Aorta (tissue), 5 donors: ENCODE results near the gene GAGE12J. TPM values are rescaled to one million over a fixed set of nuclear protein-coding genes. Genes with fewer than 3 reads are reported as not detected.
"Not testable (repeated sequence)": the region's sequence is repeated elsewhere in the genome, so short reads cannot be mapped to it uniquely, and the experiment has no call there.

Source experiments
- ATAC-seq: fragments of 200-7000 bp; cut with Tn5 transposase; one replicate; pipeline ENCODE4 v1.9.1; 2022; ENCODE audit warnings: moderate library complexity; ENCODE audit not compliant: low FRiP score
- DNase-seq, 2 donors: peaks; one replicate each; pipeline ENCODE4 v3.0.0-alpha.2; 2020
- H3K27ac ChIP-seq, 2 donors: one replicate each; pipeline ENCODE4 v1.5.1; 2013; ENCODE audit warnings: low read length in 2 of 2, mild to moderate bottlenecking in 2 of 2, moderate library complexity in 2 of 2, control low read depth in 1 of 2, inconsistent platforms in 1 of 2, low read depth in 1 of 2
- H3K27me3 ChIP-seq, 2 donors: one replicate each; pipeline ENCODE4 v1.6.1; 2013; ENCODE audit warnings: control low read depth in 1 of 2, low read length in 1 of 2, mild to moderate bottlenecking in 1 of 2, moderate library complexity in 1 of 2; ENCODE audit not compliant: insufficient read depth in 2 of 2, control insufficient read depth in 1 of 2
- H3K36me3 ChIP-seq, 2 donors: one replicate each; pipeline ENCODE4 v1.6.1; 2013; ENCODE audit warnings: control low read depth in 1 of 2, low read length in 1 of 2, mild to moderate bottlenecking in 1 of 2; ENCODE audit not compliant: insufficient read depth in 2 of 2, control insufficient read depth in 1 of 2
- H3K4me1 ChIP-seq, 2 donors: one replicate each; pipeline ENCODE4 v1.6.1; 2013; ENCODE audit warnings: low read length in 2 of 2, control low read depth in 1 of 2, mild to moderate bottlenecking in 1 of 2, moderate library complexity in 1 of 2; ENCODE audit not compliant: insufficient read depth in 2 of 2, control insufficient read depth in 1 of 2
- H3K4me3 ChIP-seq, 2 donors: one replicate each; pipeline ENCODE4 v1.5.1; 2013; ENCODE audit warnings: low read length in 2 of 2, control low read depth in 1 of 2, mild to moderate bottlenecking in 1 of 2
- H3K9me3 ChIP-seq: one replicate; pipeline ENCODE4 v1.6.1; 2013; ENCODE audit warnings: mild to moderate bottlenecking, low read length; ENCODE audit not compliant: control insufficient read depth
- WGBS, 2 donors: extraction: QIAGEN DNeasy Blood & Tissue Kit; methylation state at CpG; one replicate each; pipeline ENCODE4 v1.1.7; 2013; 5-methylcytosine and 5-hydroxymethylcytosine counted together
- intact Hi-C, 2 donors: fragments of 100-400 bp; cut with DNase I; formaldehyde crosslinking; loops; one replicate each; pipeline versions ENCODE4 v1.14.2 to v1.15.0; 2022
- long read RNA-seq, 2 donors: library from polyadenylated mRNA; unstranded; transcript quantifications; one replicate each; pipeline ENCODE4 v2.0.0, GENCODE V29; 2020 to 2021
- polyA plus RNA-seq, 2 donors: library from polyadenylated mRNA; stranded (reverse); fragments of 200-250 nt; gene quantifications; one replicate each; pipeline ENCODE4 v1.2.3, GENCODE V29; 2013
- total RNA-seq, 2 donors: library from RNA; stranded (reverse); fragmentation: NEBNext Ultra II Directional; extraction: Animal tissue kit (Norgen Biotek cat#: 25700); gene quantifications; one replicate each; pipeline ENCODE4 v1.2.1, GENCODE V29; 2021
- donor health status: healthy with polysubstance abuse.
- donor health status: Bipolar disorder and iron deficiency.
- donor health status: DM: no; HTN: no; CAD: no.
- donor health status: DM: no; HTN: no; CAD: no.
- donor health status: DM: yes; HTN: yes; CAD: no.

GAGE12J gene, protein sequence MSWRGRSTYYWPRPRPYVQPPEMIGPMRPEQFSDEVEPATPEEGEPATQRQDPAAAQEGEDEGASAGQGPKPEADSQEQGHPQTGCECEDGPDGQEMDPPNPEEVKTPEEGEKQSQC
- total RNA-seq (not detected), polyA plus RNA-seq (not detected)
- long read RNA-seq, donor 1: 0 reads
- long read RNA-seq, donor 2: 0 reads

DNA sequence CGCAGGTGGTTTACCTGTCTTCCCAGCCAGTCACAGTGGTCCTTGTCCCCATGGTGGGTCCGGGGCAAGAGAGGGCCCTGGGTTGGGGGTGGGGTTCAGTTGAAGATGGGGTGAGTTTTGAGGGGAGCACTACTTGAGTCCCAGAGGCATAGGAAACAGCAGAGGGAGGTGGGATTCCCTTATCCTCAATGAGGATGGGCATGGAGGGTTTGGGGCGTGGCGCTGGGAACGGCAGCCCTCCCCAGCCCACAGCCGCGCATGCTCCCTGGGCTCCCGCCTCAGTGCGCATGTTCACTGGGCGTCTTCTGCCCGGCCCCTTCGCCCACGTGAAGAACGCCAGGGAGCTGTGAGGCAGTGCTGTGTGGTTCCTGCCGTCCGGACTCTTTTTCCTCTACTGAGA is at the start of gene GAGE12J:
GAGE12J (plus strand) TSS at position 301 of the 400 bp plus-strand sequence. CDS start 1,157 bp downstream, outside the sequence.
- H3K9me3 ChIP-seq, H3K36me3 ChIP-seq, H3K27me3 ChIP-seq, H3K4me1 ChIP-seq, H3K27ac ChIP-seq, intact Hi-C loops, DNase-seq, ATAC-seq, H3K4me3 ChIP-seq: not testable (repeated sequence)
- WGBS, 2 donors: no CpG with 5 or more reads among the region's 16 CpGs

DNA sequence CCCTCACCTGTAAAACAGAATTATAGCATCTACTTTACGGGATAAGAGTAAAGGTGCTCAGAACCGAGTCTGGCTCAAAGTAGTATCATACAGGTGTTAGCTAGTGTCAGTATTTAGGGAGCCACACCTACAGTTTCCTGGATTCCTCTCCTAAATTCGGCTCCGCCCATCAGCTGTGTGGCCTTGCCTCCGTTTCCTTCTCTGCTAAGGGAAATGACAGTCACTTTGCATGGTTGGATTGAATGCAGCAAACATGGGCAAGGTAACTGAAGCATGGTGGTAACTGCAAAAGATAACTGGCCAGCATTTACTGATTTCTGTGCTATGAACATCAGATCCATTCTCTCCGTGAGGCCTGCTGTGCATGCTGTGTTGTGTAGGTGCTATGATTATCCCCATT is 49.4 kb upstream of the GAGE12J start:
- peaks cover 0 to 2% of the 10 kb centered on the region in 2 donors for H3K4me1 ChIP-seq
- intact Hi-C loops: loop anchor here in 1 of 2 donors (5.0 kb wide), 1 partner anchor 80 kb away; no protein-coding TSS in a partner anchor
- peak; percentile 9 to 23 for DNase-seq
- H3K36me3 ChIP-seq: no peaks in the 10 kb centered on the region
- WGBS, 2 donors: 56 to 66% methylated on average over 6 of the region's 6 CpGs
- H3K27ac ChIP-seq: no peak overlapping the region
- H3K4me3 ChIP-seq: no peak overlapping the region
- no peak for ATAC-seq
- no peaks in the 10 kb centered on the region for H3K9me3 ChIP-seq
- no peaks in the 10 kb centered on the region for H3K27me3 ChIP-seq

DNA sequence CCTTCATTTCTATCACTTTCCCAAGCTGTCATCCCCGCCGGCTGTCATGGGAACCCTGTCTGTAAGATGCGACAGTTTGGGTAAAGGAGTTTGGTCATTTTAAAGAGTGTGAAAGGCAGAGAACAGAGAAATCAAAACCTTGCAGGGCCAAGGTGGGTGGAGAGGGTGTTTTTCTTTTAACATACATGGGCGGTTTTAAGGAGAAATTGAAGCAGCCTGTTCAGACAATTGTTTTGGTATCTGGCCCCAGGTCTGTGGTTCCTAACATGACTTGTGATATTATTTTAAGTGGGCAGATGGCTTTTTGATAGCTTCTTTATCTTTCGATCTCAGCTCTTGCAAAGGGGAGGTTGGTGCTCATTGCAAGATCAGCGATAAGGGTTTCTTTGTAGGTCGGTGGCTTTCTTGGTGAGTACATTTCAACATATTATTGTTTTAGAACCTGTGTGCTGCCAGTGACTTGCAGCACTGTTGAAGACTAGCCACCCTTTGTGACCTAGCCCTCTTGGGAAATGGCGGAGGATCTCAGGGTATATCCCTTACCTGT is 48.6 kb upstream of the GAGE12J start:
- H3K36me3 ChIP-seq: no peaks in the 10 kb centered on the region
- H3K4me3 ChIP-seq: no peak overlapping the region
- H3K4me1 ChIP-seq: peaks cover 0 to 2% of the 10 kb centered on the region in 2 donors
- intact Hi-C loops: loop anchor here in 1 of 2 donors (5.0 kb wide), 1 partner anchor 81 kb away; no protein-coding TSS in a partner anchor
- 81 to 84% methylated on average over 8 of the region's 8 CpGs for WGBS, 2 donors
- H3K9me3 ChIP-seq: no peaks in the 10 kb centered on the region
- H3K27me3 ChIP-seq: no peaks in the 10 kb centered on the region
- DNase-seq (peak; percentile 8 to 26), ATAC-seq (no peak)
- no peak overlapping the region for H3K27ac ChIP-seq

DNA sequence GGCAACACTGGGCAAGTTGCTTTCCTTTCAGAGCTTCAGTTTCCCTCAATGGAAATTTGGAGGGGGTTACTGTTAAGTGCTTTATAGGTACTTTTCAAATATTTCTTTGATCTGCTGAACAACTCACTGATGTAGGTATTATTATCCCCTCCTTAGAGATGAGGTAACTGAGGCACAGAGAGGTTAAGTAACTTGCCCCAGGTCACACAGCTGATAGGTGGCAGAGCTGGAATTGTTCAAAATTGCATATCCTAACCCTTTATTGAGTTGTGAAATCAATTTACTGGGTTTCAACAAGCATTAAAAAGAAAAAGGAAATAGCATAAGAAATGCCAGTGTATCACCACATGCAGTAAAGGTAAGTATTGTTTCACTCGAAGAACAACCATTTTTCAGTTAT is 45.6 kb upstream of the GAGE12J start:
- H3K4me3 ChIP-seq: no peak overlapping the region
- H3K27ac ChIP-seq: no peak overlapping the region
- no peaks in the 10 kb centered on the region for H3K36me3 ChIP-seq
- peaks cover 0 to 2% of the 10 kb centered on the region in 2 donors for H3K4me1 ChIP-seq
- H3K9me3 ChIP-seq: no peaks in the 10 kb centered on the region
- no peaks in the 10 kb centered on the region for H3K27me3 ChIP-seq
- DNase-seq: no peak
- intact Hi-C loops: no loop called here
- ATAC-seq: no peak
- 19 to 31% methylated on average over 1 of the region's 1 CpG for WGBS, 2 donors

DNA sequence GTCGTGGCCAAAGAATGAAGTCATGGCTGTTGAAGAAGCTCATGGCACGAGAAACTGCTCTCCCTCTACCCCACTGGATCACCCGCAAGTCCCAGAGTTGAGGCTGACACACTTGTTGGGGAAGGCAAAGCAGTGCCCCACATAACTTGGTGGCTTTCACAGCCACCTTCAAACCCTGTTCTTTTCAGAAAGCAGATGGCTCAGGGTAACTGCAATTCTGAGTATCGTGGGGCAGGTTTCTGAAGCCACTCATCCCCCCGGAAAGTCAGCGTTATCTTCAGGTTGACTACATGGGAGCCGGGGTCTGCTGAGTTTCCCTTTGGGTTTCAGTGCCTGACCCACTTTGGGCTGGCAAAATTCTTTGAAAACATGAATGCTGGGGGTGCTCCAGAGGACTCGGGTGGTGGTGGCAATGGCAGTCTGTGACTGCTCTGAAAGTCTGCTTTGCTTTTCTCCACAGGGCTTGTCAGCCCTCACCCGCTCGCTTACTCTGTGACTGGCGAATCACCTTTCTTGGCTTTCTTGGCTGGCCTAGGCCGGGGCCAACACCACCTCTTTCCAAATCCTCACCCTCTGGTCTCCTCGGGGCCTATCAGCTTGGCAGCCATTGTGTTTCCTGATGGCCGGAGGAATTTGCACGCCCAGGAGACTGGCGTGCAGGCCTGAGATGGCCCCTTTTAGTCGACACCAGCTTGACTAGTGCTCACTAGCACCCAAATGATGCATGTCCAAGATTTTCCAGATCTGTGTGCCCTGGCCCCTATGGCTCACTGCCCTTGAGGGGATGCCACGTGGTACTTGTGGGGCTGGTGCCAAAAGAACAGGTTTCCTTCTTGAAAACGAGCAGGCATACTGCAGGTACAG is 44.9 kb upstream of the GAGE12J start:
- H3K4me1 ChIP-seq: peaks cover 0 to 2% of the 10 kb centered on the region in 2 donors
- 38 to 42% methylated on average over 19 of the region's 19 CpGs for WGBS, 2 donors
- H3K36me3 ChIP-seq: no peaks in the 10 kb centered on the region
- DNase-seq: no peak
- H3K27ac ChIP-seq: peak overlapping the region; percentile 30 to 33
- intact Hi-C loops: no loop called here
- no peak for ATAC-seq
- H3K4me3 ChIP-seq: no peak overlapping the region
- H3K27me3 ChIP-seq: no peaks in the 10 kb centered on the region
- H3K9me3 ChIP-seq: no peaks in the 10 kb centered on the region

DNA sequence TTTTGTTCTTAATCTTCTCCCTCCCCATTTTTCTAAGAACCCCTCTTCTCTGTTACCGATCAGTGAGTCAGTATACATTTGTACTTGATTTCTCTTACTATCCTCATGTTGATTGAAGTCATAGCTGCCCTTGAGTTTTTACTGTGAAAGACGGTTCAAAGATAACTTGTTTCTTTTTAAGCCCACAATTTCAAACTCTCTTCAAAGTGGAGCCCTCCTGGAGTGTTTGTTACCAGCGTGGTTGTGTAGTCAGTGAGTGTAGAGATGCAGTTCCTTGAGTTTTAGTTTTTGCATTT is 44.4 kb upstream of the GAGE12J start:
- peak overlapping the region in 1 of 2 donors; percentile 33 for H3K27ac ChIP-seq
- no peaks in the 10 kb centered on the region for H3K9me3 ChIP-seq
- peaks cover 0 to 2% of the 10 kb centered on the region in 2 donors for H3K4me1 ChIP-seq
- H3K4me3 ChIP-seq: no peak overlapping the region
- H3K36me3 ChIP-seq: no peaks in the 10 kb centered on the region
- intact Hi-C loops: no loop called here
- 56 to 70% methylated on average over 3 of the region's 3 CpGs for WGBS, 2 donors
- ATAC-seq (no peak), DNase-seq (no peak)
- no peaks in the 10 kb centered on the region for H3K27me3 ChIP-seq

DNA sequence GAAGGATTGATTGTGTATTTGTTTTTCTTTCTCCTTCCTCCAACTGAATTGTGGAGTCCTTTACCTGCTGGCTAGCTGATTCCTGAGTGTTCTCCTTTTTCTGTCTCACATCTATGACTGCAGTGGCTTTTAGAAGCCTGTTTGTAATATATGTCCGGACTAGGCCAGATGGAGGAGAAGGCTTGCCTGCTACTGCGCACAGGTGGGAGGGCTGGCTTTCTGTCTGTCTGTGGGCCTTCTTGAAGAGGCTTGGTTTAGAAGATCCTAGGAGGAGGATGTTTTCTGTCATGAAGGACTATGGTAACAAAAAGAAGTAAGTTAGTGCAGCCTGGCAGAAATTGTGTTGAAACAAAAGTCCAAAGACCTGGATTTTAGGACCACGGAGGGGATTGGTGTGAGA is 43.8 kb upstream of the GAGE12J start:
- Histone ChIP-seq H3K4me1 (peaks cover 0 to 2% of the 10 kb centered on the region in 2 donors), H3K27ac (no peak overlapping the region), H3K36me3 (no peaks in the 10 kb centered on the region), H3K4me3 (no peak overlapping the region), H3K9me3 (no peaks in the 10 kb centered on the region), H3K27me3 (no peaks in the 10 kb centered on the region)
- 83 to 91% methylated on average over 3 of the region's 3 CpGs for WGBS, 2 donors
- intact Hi-C loops: no loop called here
- DNase-seq (no peak), ATAC-seq (no peak)

DNA sequence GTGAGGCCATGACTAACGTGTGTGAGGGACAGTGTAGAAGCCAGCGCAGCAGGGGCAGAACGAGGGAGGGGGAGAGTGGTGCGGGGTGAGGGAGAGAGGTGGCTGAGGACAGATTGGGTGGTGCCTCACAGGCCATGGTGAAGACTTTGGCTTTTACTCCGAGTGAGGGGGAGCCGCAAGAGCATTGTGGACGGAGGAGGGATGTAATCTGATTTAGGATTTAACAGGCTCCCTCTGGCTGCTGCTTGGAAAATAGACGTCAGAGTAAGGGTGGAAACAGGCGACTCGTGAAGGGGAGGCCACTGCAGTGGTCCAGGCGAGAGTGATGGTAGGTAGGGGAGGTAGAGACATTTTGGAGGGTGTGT is 39.2 kb upstream of the GAGE12J start:
- Histone ChIP-seq H3K4me1 (no peaks in the 10 kb centered on the region), H3K9me3 (no peaks in the 10 kb centered on the region), H3K36me3 (no peaks in the 10 kb centered on the region), H3K4me3 (no peak overlapping the region), H3K27ac (no peak overlapping the region), H3K27me3 (no peaks in the 10 kb centered on the region)
- no peak for DNase-seq
- intact Hi-C loops: no loop called here
- peak; percentile 65 for ATAC-seq
- WGBS, 2 donors: 13 to 18% methylated on average over 11 of the region's 11 CpGs

DNA sequence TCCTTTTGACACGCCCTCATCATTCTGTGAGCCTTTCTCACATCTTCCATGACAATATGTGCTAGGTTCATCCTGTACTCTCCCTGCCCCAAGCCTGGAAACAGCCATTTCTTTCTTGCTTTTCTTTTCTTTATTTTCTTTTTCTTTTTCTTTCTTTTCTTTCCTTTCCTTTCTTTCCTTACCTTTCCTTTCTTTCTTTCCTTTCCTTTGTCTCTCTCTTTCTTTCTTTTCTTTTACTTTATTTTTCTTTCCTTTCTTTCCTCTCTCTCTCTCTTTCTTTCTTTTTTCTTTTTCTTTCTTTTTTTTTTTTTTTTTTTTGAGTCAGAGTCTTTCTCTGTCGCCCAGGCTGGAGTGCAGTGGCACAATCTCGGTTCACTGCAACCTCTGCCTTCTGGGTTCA is 37.6 kb upstream of the GAGE12J start:
- Histone ChIP-seq H3K36me3 (no peaks in the 10 kb centered on the region), H3K4me3 (no peak overlapping the region), H3K27me3 (no peaks in the 10 kb centered on the region), H3K9me3 (no peaks in the 10 kb centered on the region), H3K4me1 (no peaks in the 10 kb centered on the region), H3K27ac (no peak overlapping the region)
- 83 to 90% methylated on average over 3 of the region's 3 CpGs for WGBS, 2 donors
- no peak for ATAC-seq
- intact Hi-C loops: no loop called here
- no peak for DNase-seq
